Measurements from ENCODE around the gene PNISR.
A peak's percentile ranks its signal among the peaks of the same experiment; 100 is the strongest.
"Not testable (repeated sequence)": the region's sequence is repeated elsewhere in the genome, so short reads cannot be mapped to it uniquely, and the experiment has no call there.

The PNISR gene

DNA sequence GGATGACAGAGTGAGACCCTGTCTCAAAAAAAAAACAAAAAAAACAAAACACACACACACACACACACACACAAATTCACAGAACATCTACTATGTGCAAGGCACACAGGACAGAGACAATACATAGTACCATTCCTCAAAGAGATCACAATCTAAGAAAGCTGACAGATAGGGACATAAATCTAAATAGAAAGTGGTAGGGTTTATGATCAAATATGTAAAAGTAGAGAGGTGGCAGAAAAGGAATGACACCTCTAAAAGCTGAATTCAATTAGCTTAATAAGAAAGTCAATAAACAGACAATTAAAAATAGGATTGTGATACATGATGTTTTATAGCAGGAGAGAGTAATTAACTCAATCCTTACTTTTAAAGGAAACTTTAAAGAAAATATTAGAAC is 48.6 kb upstream of the PNISR start (continued):
- TF ChIP-seq TOX (CRISPR knock-in tag; IDR thresholded peaks at IDR 0.05; ENCODE audit: borderline replicate concordance) (no peak), ZFP30 (CRISPR knock-in tag; IDR thresholded peaks at IDR 0.05) (no peak), ZFP3 (CRISPR knock-in tag; IDR thresholded peaks at IDR 0.05) (no peak), ZNF8 (CRISPR knock-in tag; IDR thresholded peaks at IDR 0.05) (no peak)

DNA sequence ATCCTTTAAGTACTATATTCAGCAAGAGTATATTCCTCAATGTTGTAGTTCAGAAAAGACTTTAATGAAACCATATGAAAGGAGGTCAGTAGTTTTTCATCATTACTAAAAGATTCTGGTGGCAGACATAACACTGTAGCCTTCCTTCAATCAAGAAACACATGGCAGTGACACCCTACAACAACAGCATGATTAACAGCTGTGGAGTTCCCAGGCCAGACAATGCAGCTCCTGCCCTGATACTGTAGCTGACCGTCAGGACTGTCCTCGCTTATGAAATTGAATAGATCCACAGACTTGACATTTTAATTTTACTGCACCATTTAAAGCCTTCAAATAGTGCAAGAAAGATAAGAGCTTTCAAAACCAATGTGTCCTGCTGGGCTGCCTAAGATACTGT is 46.5 kb upstream of the PNISR start:
- TF ChIP-seq ISL1 (CRISPR knock-in tag; IDR thresholded peaks at IDR 0.05) = no peak
- TF ChIP-seq, protein P1, sequence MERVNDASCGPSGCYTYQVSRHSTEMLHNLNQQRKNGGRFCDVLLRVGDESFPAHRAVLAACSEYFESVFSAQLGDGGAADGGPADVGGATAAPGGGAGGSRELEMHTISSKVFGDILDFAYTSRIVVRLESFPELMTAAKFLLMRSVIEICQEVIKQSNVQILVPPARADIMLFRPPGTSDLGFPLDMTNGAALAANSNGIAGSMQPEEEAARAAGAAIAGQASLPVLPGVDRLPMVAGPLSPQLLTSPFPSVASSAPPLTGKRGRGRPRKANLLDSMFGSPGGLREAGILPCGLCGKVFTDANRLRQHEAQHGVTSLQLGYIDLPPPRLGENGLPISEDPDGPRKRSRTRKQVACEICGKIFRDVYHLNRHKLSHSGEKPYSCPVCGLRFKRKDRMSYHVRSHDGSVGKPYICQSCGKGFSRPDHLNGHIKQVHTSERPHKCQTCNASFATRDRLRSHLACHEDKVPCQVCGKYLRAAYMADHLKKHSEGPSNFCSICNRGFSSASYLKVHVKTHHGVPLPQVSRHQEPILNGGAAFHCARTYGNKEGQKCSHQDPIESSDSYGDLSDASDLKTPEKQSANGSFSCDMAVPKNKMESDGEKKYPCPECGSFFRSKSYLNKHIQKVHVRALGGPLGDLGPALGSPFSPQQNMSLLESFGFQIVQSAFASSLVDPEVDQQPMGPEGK (CRISPR knock-in tag; IDR thresholded peaks at IDR 0.05; ENCODE audit: borderline replicate concordance) = no peak
- no peak for TF ChIP-seq GLIS3 (CRISPR knock-in tag; IDR thresholded peaks at IDR 0.05)
- no peak for TF ChIP-seq ZNF565 (CRISPR knock-in tag; conservative IDR thresholded peaks at IDR 0.05; ENCODE audit: low read depth)
- no peak for TF ChIP-seq CSDC2 (CRISPR knock-in tag; IDR thresholded peaks at IDR 0.05)
- TF ChIP-seq RARB (CRISPR knock-in tag; IDR thresholded peaks at IDR 0.05) = no peak
- ATAC-seq = no peak

DNA sequence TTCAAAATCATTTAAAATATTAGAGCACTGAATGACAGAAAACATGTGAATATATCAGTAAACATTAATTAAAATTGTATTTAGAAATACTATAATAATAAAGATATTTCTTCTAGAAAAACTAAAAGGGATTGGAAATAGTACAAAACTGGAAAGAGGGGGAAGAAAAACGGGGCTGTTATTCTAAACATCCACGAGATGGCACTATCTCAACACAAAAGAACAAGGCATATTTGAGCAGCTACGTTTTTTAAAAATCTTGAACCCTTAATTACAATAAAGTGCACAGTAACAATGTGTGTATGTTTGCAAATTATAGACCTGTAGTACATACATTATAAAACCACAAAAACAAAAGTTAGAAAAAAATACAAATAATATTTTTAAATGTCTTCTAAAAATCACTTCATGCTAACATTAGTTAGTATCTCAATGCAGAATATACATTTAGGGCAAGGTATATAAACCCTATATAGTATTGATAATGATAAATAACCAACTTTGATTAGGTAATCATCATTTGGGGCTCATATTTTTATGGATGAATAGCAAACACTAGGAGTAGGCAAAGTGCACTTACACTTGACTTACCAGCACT is 42.5 kb upstream of the PNISR start:
- ATAC-seq = peak; percentile 52; the same call in 2 of the 3 replicates
- TF ChIP-seq ZNF70 (CRISPR knock-in tag; IDR thresholded peaks at IDR 0.05) (no peak), SNAI2 (CRISPR knock-in tag; IDR thresholded peaks at IDR 0.05) (no peak), ZNF565 (CRISPR knock-in tag; conservative IDR thresholded peaks at IDR 0.05; ENCODE audit: low read depth) (no peak), ZFP30 (CRISPR knock-in tag; IDR thresholded peaks at IDR 0.05) (no peak)

DNA sequence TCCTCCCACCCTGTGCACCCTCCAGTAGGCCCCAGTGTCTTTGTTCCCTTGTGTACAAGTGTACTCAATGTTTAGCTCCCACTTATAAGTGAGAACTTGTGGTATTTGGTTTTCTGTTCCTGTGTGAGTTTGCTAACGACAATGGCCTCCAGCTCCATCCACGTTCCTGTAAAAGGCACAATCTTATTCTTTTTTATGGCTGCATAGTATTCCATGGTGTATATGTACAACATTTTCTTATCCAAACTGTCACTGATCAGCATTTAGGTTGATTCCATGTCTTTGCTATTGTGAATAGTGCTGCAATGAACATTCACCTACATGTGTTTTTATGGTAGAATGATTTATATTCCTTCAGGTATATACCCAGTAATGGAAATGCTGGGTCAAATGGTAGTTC is 34.0 kb upstream of the PNISR start:
- ATAC-seq = not testable (repeated sequence)

DNA sequence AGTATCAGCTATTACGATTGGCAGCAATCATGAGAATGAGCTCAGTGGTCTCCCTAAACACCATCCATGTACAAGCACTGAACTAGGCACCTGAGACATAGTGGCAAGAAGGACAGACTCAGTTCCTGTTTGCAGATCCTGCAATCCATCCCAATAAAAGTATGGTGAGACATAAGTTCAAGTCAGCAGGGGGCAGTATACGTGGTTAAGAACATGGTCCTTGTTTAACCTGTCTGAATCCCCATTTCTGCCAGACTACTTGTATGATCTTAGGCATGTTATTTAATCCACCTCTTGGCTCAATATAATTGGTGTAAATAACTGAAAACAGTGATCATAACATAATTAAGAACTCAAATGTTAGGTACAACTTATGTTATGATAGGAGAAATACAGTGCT is 33.2 kb upstream of the PNISR start:
- ATAC-seq = peak; percentile 62
- TF ChIP-seq ISL1 (CRISPR knock-in tag; IDR thresholded peaks at IDR 0.05) = no peak
- TF ChIP-seq CSDC2 (CRISPR knock-in tag; IDR thresholded peaks at IDR 0.05) = no peak

DNA sequence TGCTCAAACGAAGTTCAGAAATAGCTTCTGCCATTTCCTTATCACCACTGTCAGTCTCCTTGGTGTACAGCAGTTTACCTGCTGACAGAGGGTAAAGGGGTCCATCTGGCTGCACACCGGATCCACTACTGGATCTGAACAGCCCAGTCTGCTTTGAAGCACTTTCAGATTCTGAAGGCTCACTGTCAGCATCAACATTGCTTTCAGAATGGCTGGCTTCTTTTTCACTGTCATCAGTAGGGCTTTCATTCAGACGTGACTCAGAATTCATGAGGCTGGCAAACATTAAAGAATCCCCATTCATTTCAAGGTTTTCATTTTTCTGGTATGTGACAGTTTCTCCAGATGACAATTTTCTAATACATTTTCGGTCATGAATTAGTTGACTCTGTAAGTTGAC is 21.0 kb upstream of the PNISR start:
- TF ChIP-seq, protein P1 (CRISPR knock-in tag; IDR thresholded peaks at IDR 0.05; ENCODE audit: borderline replicate concordance) = no peak
- TF ChIP-seq, protein P2, sequence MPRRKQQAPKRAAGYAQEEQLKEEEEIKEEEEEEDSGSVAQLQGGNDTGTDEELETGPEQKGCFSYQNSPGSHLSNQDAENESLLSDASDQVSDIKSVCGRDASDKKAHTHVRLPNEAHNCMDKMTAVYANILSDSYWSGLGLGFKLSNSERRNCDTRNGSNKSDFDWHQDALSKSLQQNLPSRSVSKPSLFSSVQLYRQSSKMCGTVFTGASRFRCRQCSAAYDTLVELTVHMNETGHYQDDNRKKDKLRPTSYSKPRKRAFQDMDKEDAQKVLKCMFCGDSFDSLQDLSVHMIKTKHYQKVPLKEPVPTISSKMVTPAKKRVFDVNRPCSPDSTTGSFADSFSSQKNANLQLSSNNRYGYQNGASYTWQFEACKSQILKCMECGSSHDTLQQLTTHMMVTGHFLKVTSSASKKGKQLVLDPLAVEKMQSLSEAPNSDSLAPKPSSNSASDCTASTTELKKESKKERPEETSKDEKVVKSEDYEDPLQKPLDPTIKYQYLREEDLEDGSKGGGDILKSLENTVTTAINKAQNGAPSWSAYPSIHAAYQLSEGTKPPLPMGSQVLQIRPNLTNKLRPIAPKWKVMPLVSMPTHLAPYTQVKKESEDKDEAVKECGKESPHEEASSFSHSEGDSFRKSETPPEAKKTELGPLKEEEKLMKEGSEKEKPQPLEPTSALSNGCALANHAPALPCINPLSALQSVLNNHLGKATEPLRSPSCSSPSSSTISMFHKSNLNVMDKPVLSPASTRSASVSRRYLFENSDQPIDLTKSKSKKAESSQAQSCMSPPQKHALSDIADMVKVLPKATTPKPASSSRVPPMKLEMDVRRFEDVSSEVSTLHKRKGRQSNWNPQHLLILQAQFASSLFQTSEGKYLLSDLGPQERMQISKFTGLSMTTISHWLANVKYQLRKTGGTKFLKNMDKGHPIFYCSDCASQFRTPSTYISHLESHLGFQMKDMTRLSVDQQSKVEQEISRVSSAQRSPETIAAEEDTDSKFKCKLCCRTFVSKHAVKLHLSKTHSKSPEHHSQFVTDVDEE (CRISPR knock-in tag; IDR thresholded peaks at IDR 0.05) = no peak
- TF ChIP-seq, protein P3, sequence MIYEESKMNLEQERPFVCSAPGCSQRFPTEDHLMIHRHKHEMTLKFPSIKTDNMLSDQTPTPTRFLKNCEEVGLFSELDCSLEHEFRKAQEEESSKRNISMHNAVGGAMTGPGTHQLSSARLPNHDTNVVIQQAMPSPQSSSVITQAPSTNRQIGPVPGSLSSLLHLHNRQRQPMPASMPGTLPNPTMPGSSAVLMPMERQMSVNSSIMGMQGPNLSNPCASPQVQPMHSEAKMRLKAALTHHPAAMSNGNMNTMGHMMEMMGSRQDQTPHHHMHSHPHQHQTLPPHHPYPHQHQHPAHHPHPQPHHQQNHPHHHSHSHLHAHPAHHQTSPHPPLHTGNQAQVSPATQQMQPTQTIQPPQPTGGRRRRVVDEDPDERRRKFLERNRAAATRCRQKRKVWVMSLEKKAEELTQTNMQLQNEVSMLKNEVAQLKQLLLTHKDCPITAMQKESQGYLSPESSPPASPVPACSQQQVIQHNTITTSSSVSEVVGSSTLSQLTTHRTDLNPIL (CRISPR knock-in tag; IDR thresholded peaks at IDR 0.05; ENCODE audit: low read depth) = no peak
- TF ChIP-seq TCF4 (CRISPR knock-in tag; IDR thresholded peaks at IDR 0.05; ENCODE audit: borderline replicate concordance) (no peak), ZNF565 (CRISPR knock-in tag; conservative IDR thresholded peaks at IDR 0.05; ENCODE audit: low read depth) (no peak), ARNTL (CRISPR knock-in tag; IDR thresholded peaks at IDR 0.05; ENCODE audit: borderline replicate concordance, low read depth) (no peak), ESRRG (CRISPR knock-in tag; IDR thresholded peaks at IDR 0.05) (no peak), PPARA (CRISPR knock-in tag; IDR thresholded peaks at IDR 0.05; ENCODE audit: borderline replicate concordance) (no peak)
- no peak for ATAC-seq
